ENCODE measurements around the gene TBX2. TPM values are rescaled to one million over a fixed set of nuclear protein-coding genes. Genes with fewer than 3 reads are reported as not detected.

Gene TBX2
- total RNA-seq, 2 experiments from 2014 or later = 0.06 TPM; not detected in 1

DNA sequence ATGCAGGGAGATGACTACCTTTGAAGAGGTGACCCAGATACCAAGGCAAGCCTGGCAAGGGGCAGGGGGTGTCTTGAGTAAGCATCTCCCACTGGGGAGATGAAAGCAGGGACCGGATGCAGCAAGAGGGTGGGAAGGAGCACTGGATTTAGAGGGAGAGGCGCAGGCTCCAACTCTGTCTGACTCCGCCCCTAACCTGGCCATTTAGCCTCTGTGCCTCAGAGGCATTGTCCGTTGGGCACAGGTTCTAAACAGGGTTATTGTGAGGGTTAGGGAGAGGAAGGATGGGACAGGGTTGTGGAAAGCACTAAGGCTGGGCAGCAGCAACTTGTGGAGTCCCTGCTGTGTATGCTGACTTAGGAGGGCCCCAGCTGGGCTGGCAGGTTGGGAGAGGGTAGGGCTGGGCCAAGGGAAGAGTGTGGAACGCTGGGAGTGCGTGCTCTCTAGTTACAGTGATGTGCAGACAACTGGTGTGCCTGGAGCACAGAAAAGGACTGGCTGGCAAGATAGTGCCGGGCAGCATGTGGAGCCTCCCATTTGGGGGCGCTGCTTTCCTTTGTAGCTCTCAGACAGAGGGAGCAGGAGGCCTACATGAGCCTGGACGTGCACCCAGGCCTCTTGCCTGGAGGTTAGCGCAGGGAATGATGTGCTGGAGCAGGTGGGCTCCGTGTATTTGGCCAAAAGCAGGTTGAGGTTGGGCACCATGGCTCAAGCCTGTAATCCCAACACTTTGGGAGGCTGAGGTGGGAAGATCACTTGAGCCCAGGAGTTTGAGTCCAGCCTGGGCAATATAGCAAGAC, 26.2 kb downstream of the TBX2 start:
- intact Hi-C loops (cut with DNase I, micrococcal nuclease) = no loop called here
- Histone ChIP-seq H3K4me3 (ENCODE audit: low read length) (no peak overlapping the region), H3K4me1 (ENCODE audit: insufficient read depth, low read length) (no peaks in the 10 kb centered on the region), H3K27ac (ENCODE audit: low read depth in 1 of 2, low read length in 2 of 2) (no peak overlapping the region), H3K9me3 (ENCODE audit: control insufficient read depth in 1 of 2, insufficient read depth in 1 of 2, low read length in 2 of 2) (no peaks in the 10 kb centered on the region), H3K27me3 (ENCODE audit: control insufficient read depth in 1 of 2, insufficient read depth in 2 of 2, low read length in 2 of 2) (peaks cover 7 to 38% of the 10 kb centered on the region in 2 experiments), H3K36me3 (ENCODE audit: insufficient read depth, low read length) (no peaks in the 10 kb centered on the region)
- ChIA-PET POLR2A (no interaction called here), CTCF (no interaction called here)
- Mint-ChIP-seq H3K4me3 (no peak overlapping the region), H3K27me3 (peaks cover 60% of the 10 kb centered on the region), H3K27ac (no peak overlapping the region), H3K36me3 (ENCODE audit: low read depth) (no peaks in the 10 kb centered on the region), H3K9me3 (no peaks in the 10 kb centered on the region), H3K4me1 (ENCODE audit: low read depth) (no peaks in the 10 kb centered on the region)
- ATAC-seq (ENCODE audit: poor library complexity) (no peak), DNase-seq (no peak)
- TF ChIP-seq, protein P1, sequence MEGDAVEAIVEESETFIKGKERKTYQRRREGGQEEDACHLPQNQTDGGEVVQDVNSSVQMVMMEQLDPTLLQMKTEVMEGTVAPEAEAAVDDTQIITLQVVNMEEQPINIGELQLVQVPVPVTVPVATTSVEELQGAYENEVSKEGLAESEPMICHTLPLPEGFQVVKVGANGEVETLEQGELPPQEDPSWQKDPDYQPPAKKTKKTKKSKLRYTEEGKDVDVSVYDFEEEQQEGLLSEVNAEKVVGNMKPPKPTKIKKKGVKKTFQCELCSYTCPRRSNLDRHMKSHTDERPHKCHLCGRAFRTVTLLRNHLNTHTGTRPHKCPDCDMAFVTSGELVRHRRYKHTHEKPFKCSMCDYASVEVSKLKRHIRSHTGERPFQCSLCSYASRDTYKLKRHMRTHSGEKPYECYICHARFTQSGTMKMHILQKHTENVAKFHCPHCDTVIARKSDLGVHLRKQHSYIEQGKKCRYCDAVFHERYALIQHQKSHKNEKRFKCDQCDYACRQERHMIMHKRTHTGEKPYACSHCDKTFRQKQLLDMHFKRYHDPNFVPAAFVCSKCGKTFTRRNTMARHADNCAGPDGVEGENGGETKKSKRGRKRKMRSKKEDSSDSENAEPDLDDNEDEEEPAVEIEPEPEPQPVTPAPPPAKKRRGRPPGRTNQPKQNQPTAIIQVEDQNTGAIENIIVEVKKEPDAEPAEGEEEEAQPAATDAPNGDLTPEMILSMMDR (IDR thresholded peaks at IDR 0.05) = no peak

DNA sequence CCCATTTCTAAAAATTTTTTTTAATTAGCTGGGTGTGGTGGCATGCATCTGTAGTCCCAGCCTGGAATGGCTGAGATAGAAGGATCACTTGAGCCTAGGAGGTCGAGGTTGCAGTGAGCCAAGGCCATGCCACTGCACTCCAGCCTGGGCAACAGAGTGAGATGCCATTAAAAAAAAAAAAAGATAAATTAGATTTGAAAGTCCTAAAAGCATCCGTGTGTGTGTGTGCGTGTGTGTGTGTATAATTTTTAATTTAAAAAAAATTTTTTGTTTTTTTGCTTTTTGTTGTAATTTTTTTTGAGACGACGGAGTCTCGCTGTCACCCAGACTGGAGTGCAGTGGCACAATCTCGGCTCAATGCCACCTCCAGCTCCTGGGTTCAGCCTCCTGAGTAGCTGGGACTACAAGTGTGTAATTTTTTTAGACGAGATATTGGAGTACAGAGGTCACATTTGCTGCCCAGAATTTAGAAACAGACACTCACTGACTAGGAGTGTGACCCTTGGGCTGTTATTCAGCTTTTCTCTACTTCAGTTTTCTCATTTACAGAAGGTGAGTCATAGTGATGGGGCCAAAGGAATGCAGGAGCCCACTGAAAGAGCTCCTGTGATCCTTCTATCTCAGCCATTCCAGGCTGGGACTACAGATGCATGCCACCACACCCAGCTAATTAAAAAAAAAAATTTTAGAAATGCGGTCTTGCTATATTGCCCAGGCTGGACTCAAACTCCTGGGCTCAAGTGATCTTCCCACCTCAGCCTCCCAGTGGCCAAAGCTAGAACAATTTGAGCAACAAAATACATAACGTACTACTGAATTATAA, 27.1 kb downstream of the TBX2 start:
- Mint-ChIP-seq H3K4me1 (ENCODE audit: low read depth) (no peaks in the 10 kb centered on the region), H3K36me3 (ENCODE audit: low read depth) (no peaks in the 10 kb centered on the region), H3K27me3 (peaks cover 58% of the 10 kb centered on the region), H3K4me3 (no peak overlapping the region), H3K9me3 (no peaks in the 10 kb centered on the region), H3K27ac (no peak overlapping the region)
- DNase-seq (no peak), ATAC-seq (ENCODE audit: poor library complexity) (no peak)
- H3K9me3 ChIP-seq (ENCODE audit: control insufficient read depth in 1 of 2, insufficient read depth in 1 of 2, low read length in 2 of 2) = no peaks in the 10 kb centered on the region
- no peaks in the 10 kb centered on the region for H3K4me1 ChIP-seq (ENCODE audit: insufficient read depth, low read length)
- POLR2A ChIA-PET = no interaction called here
- intact Hi-C loops (cut with DNase I, micrococcal nuclease) = no loop called here
- TF ChIP-seq, protein P1 (IDR thresholded peaks at IDR 0.05) = no peak
- no peaks in the 10 kb centered on the region for H3K36me3 ChIP-seq (ENCODE audit: insufficient read depth, low read length)
- peaks cover 4 to 32% of the 10 kb centered on the region in 2 experiments for H3K27me3 ChIP-seq (ENCODE audit: control insufficient read depth in 1 of 2, insufficient read depth in 2 of 2, low read length in 2 of 2)
- CTCF ChIA-PET = no interaction called here
- no peak overlapping the region for H3K4me3 ChIP-seq (ENCODE audit: low read length)
- no peak overlapping the region for H3K27ac ChIP-seq (ENCODE audit: low read depth in 1 of 2, low read length in 2 of 2)

DNA sequence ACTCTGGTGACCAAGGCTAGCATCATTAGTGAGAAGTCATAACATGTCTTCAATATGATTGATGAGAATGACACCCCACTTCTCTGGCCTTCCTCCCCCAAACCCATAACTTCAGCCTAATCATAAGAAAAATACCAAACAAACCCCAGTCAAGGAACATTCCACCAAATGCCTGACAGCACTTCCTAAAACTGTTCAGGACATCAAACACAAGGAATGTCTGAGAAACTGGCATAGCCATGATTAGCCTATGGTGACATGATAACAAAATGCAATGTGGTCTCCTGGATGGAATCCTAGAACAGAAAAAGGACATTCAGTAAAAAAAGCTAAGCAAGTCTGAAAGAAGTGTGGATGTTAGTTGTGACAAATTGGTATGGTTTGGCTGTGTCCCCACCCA, 27.9 kb downstream of the TBX2 start:
- H3K27me3 ChIP-seq (ENCODE audit: control insufficient read depth in 1 of 2, insufficient read depth in 2 of 2, low read length in 2 of 2) = peaks cover 4 to 24% of the 10 kb centered on the region in 2 experiments
- Mint-ChIP-seq H3K9me3 (no peaks in the 10 kb centered on the region), H3K4me3 (no peak overlapping the region), H3K4me1 (ENCODE audit: low read depth) (no peaks in the 10 kb centered on the region), H3K36me3 (ENCODE audit: low read depth) (no peaks in the 10 kb centered on the region), H3K27ac (no peak overlapping the region), H3K27me3 (peaks cover 54% of the 10 kb centered on the region)
- no peak overlapping the region for H3K27ac ChIP-seq (ENCODE audit: low read depth in 1 of 2, low read length in 2 of 2)
- H3K9me3 ChIP-seq (ENCODE audit: control insufficient read depth in 1 of 2, insufficient read depth in 1 of 2, low read length in 2 of 2) = no peaks in the 10 kb centered on the region
- H3K4me3 ChIP-seq (ENCODE audit: low read length) = no peak overlapping the region
- POLR2A ChIA-PET = no interaction called here
- intact Hi-C loops (cut with DNase I, micrococcal nuclease) = no loop called here
- TF ChIP-seq, protein P1 (IDR thresholded peaks at IDR 0.05) = no peak
- CTCF ChIA-PET = no interaction called here
- DNase-seq (no peak), ATAC-seq (ENCODE audit: poor library complexity) (no peak)
- H3K36me3 ChIP-seq (ENCODE audit: insufficient read depth, low read length) = no peaks in the 10 kb centered on the region
- no peaks in the 10 kb centered on the region for H3K4me1 ChIP-seq (ENCODE audit: insufficient read depth, low read length)

All from CD4-positive, alpha-beta T cell (primary cell).